PC-3 (cell line): ENCODE results near the gene ZNF407.

Experiments
- EZH2 ChIP-seq: fragments of 300-600 bp; sonication (generic); IDR thresholded peaks from one replicate; pipeline ENCODE4 v1.6.1; 2017; ENCODE audit warnings: antibody characterized with exemption, mild to moderate bottlenecking, low read length; ENCODE audit not compliant: unreplicated experiment
- TF ChIP-seq, protein P1 (sequence below): fragments of 300-600 bp; sonication (generic); conservative IDR thresholded peaks from 2 replicates; pipeline ENCODE4 v1.5.1; 2017; ENCODE audit warnings: antibody characterized with exemption, low read depth, mild to moderate bottlenecking, low read length

DNA sequence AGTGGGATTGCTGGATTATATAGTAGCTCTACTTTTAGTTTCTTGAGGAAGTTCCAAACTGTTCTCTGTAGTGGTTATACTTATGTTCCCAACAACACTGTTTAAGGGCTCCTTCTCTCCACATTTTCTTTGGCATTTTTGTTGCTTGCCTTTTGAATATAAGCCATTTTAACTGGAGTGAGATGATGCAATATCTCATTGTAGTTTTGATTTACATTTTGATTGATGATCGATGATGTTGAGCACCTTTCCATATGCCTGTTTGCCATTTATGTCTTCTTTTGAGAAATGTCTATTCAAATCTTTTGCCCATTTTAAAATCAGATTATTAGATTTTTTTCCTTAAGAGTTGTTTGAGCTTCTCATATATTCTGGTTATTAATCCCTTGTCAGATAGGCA, 368.0 kb downstream of the ZNF407 start:
- TF ChIP-seq, protein P1, sequence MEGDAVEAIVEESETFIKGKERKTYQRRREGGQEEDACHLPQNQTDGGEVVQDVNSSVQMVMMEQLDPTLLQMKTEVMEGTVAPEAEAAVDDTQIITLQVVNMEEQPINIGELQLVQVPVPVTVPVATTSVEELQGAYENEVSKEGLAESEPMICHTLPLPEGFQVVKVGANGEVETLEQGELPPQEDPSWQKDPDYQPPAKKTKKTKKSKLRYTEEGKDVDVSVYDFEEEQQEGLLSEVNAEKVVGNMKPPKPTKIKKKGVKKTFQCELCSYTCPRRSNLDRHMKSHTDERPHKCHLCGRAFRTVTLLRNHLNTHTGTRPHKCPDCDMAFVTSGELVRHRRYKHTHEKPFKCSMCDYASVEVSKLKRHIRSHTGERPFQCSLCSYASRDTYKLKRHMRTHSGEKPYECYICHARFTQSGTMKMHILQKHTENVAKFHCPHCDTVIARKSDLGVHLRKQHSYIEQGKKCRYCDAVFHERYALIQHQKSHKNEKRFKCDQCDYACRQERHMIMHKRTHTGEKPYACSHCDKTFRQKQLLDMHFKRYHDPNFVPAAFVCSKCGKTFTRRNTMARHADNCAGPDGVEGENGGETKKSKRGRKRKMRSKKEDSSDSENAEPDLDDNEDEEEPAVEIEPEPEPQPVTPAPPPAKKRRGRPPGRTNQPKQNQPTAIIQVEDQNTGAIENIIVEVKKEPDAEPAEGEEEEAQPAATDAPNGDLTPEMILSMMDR: no peak
- no peak for TF ChIP-seq EZH2
